Heart right ventricle (tissue), 16 donors: Measurements from ENCODE around the gene TECPR1. TPM values are rescaled to one million over a fixed set of nuclear protein-coding genes. Genes with fewer than 3 reads are reported as not detected.

ENCODE experiments used
- ATAC-seq, 8 donors: fragments of 200-7000 bp; cut with Tn5 transposase; one replicate each; pipeline ENCODE4 v1.9.1; 2020; ENCODE audit warnings: mild to moderate bottlenecking in 8 of 8, moderate library complexity in 8 of 8, moderate number of reproducible peaks in 1 of 8
- DNase-seq, 2 donors: peaks; one replicate each; pipeline ENCODE4 v3.0.0-alpha.2; 2020
- H3K27ac ChIP-seq, 10 donors: fragments of 200-600 bp; sonication (generic) in 2 of 10; one replicate each; pipeline versions ENCODE4 v1.5.0 to v1.8.0; 2020 to 2022; ENCODE audit warnings: mild to moderate bottlenecking in 3 of 10
- H3K27me3 ChIP-seq, 7 donors: fragments of 200-600 bp; one replicate each; pipeline ENCODE4 v1.8.0; 2021 to 2022; ENCODE audit warnings: mild to moderate bottlenecking in 2 of 7
- H3K36me3 ChIP-seq, 9 donors: fragments of 200-600 bp; sonication (generic) in 1 of 9; one replicate each; pipeline versions ENCODE4 v1.5.0 to v1.8.0; 2020 to 2022; ENCODE audit warnings: mild to moderate bottlenecking in 2 of 9
- H3K4me1 ChIP-seq, 9 donors: fragments of 200-600 bp; sonication (generic) in 1 of 9; one replicate each; pipeline versions ENCODE4 v1.5.0 to v1.8.0; 2020 to 2022; ENCODE audit warnings: mild to moderate bottlenecking in 4 of 9
- H3K4me3 ChIP-seq, 10 donors: fragments of 200-600 bp; sonication (generic) in 2 of 10; one replicate each; pipeline versions ENCODE4 v1.5.0 to v1.8.0; 2020 to 2022; ENCODE audit warnings: mild to moderate bottlenecking in 7 of 10, moderate library complexity in 2 of 10
- H3K9me3 ChIP-seq, 11 donors: fragments of 200-600 bp in 10 of 11; sonication (generic) in 2 of 11; one replicate each; pipeline versions ENCODE4 v1.5.0 to v1.8.0; 2013 to 2022; ENCODE audit warnings: mild to moderate bottlenecking in 2 of 11, control low read depth in 1 of 11, moderate library complexity in 1 of 11
- WGBS, 2 donors: extraction: QIAGEN DNeasy Blood & Tissue Kit; methylation state at CpG; one replicate each; pipeline ENCODE4 v1.1.7; 2013; ENCODE audit warnings: inconsistent platforms in 1 of 2; 5-methylcytosine and 5-hydroxymethylcytosine counted together
- intact Hi-C, 10 donors: fragments of 100-400 bp; cut with DNase I; formaldehyde crosslinking; loops; one replicate each; pipeline versions ENCODE4 v1.11.1 to v1.14.2; 2022
- polyA plus RNA-seq, 2 donors: library from polyadenylated mRNA; stranded (reverse); fragments of 200-250 nt; gene quantifications; one replicate each; pipeline ENCODE4 v1.2.3, GENCODE V29; 2013
- total RNA-seq, 10 donors: library from RNA; stranded (reverse); fragmentation: NEBNext Ultra II Directional in 3 of 10; extraction: Animal tissue kit (Norgen Biotek cat#: 25700) in 3 of 10; gene quantifications; one replicate each; pipeline versions ENCODE4 v1.2.1 to v1.2.4, GENCODE V29; 2021 to 2023
- TF ChIP-seq, protein P1 (sequence below), 9 donors: fragments of 200-600 bp; sonication (generic) in 2 of 9; IDR thresholded peaks; one replicate each; pipeline versions ENCODE4 v1.5.0 to v1.8.0; 2021 to 2022; ENCODE audit warnings: antibody characterized with exemption in 9 of 9, mild to moderate bottlenecking in 5 of 9, moderate library complexity in 1 of 9
- donor health status: Arrhythmogenic right ventricular cardiomyopathy.
- donor health status: ischemic (EF 13 %, LVEDD 7.1; RV severe dilation, severe dysfunction).
- donor health status: healthy with polysubstance abuse.
- donor health status: DM: no; HTN: yes; CAD: no.
- donor health status: DM: no; HTN: no; CAD: no.
- donor health status: ischemic (EF 25% LVEDD 6.9; RV normal size, moderate dysfunction).
- donor health status: ischemic (EF 25% LVEDD 5.7; RV mildly dilated, moderate dysfunction).
- donor health status: healthy.
- donor health status: DM: yes; HTN: yes; CAD: no.
- donor health status: Ischemic cardiomyopathy.
- donor health status: ischemic (EF 35%, LVEDD 5.7; RV mildly dilated, moderate dysfunction).
- donor health status: nonischemic (EF 11% LVEDD 7.7; RV severe dilation, severe dysfunction).
- donor health status: DM: yes; HTN: yes; CAD: no.
- donor health status: PGD.
- donor health status: ischemic (EF 29% LVEDD 5.4; RV normal size, mild dysfunction).
- donor health status: nonischemic (EF 23%, LVEDD 6.1; RV moderate dilation, normal function).

The TECPR1 gene
- total and polyA plus RNA-seq, 12 donors = 12.8 to 23.8 (median 15.4) TPM

GRCh38 chr7:98211676-98212531, 40.1 kb downstream of the TECPR1 start:
- DNase-seq (no peak), ATAC-seq (peak in 5 of 8 donors; percentile 4 to 31 (median 18))
- Histone ChIP-seq H3K36me3 (peaks cover 0 to 33% (median 9%) of the 10 kb centered on the region in 9 donors), H3K4me1 (peaks cover 0 to 10% (median 0%) of the 10 kb centered on the region in 9 donors), H3K9me3 (no peaks in the 10 kb centered on the region), H3K27me3 (peaks cover 0 to 10% (median 0%) of the 10 kb centered on the region in 7 donors), H3K27ac (no peak overlapping the region), H3K4me3 (peak overlapping the region in 6 of 10 donors; percentile 24 to 39 (median 38))
- intact Hi-C loops = no loop called here
- WGBS, 2 donors = 84 to 86% methylated on average over 48 to 49 of the region's 49 CpGs
- TF ChIP-seq, protein P1, sequence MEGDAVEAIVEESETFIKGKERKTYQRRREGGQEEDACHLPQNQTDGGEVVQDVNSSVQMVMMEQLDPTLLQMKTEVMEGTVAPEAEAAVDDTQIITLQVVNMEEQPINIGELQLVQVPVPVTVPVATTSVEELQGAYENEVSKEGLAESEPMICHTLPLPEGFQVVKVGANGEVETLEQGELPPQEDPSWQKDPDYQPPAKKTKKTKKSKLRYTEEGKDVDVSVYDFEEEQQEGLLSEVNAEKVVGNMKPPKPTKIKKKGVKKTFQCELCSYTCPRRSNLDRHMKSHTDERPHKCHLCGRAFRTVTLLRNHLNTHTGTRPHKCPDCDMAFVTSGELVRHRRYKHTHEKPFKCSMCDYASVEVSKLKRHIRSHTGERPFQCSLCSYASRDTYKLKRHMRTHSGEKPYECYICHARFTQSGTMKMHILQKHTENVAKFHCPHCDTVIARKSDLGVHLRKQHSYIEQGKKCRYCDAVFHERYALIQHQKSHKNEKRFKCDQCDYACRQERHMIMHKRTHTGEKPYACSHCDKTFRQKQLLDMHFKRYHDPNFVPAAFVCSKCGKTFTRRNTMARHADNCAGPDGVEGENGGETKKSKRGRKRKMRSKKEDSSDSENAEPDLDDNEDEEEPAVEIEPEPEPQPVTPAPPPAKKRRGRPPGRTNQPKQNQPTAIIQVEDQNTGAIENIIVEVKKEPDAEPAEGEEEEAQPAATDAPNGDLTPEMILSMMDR (IDR thresholded peaks at IDR 0.05) = no peak

DNA sequence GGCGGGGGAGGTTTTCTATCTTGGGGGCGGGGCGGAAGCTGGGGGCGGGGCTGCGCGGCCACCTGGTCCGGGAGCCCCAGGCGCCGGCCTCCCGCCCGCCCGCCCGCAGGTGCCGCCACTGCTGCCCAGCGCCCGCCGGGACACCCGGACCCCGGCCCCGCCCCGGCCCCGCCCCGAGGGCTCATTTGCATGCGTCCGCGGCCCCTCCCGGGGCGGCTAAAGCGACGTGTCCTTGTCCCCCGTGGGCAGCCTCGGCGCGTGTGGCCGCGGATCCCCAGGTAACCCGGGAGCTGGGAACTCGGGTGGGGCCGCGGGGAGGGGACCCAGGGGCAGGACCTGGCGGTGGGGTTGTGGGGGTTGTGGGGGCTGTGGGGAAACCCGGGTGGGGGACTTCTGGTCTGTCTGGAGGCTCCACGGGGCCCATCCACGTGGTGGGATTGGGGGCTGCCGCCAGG, 40.8 kb downstream of the TECPR1 start, which contains the start of gene BHLHA15:
Gene BHLHA15, plus strand, starts transcription at position 219 of the 455 bp plus-strand sequence. CDS start 871 bp downstream, outside the sequence.
- DNase-seq (no peak), ATAC-seq (peak in 3 of 8 donors; percentile 4 to 21 (median 15))
- intact Hi-C loops = no loop called here
- Histone ChIP-seq H3K4me1 (peaks cover 0 to 10% (median 0%) of the 10 kb centered on the region in 9 donors), H3K27ac (no peak within 1 kb of the TSS), H3K27me3 (peaks cover 0 to 10% (median 0%) of the 10 kb centered on the region in 7 donors), H3K9me3 (no peaks in the 10 kb centered on the region), H3K36me3 (peaks cover 0 to 35% (median 16%) of the 10 kb centered on the region in 9 donors), H3K4me3 (peak within 1 kb of the TSS in 7 of 10 donors; percentile 16 to 39 (median 37))
- TF ChIP-seq, protein P1 (IDR thresholded peaks at IDR 0.05) = no peak
- 5 to 8% methylated on average over 19 to 42 of the region's 45 CpGs for WGBS, 2 donors

GRCh38 chr7:98210513-98211220, 41.4 kb downstream of the TECPR1 start:
- DNase-seq (no peak), ATAC-seq (peak in 2 of 8 donors; percentile 18 to 25)
- Histone ChIP-seq H3K9me3 (no peaks in the 10 kb centered on the region), H3K4me3 (peak overlapping the region in 6 of 10 donors; percentile 13 to 38 (median 26)), H3K36me3 (peaks cover 0 to 35% (median 21%) of the 10 kb centered on the region in 9 donors), H3K27ac (no peak overlapping the region), H3K4me1 (peaks cover 0 to 10% (median 0%) of the 10 kb centered on the region in 9 donors), H3K27me3 (peaks cover 0 to 10% (median 0%) of the 10 kb centered on the region in 7 donors)
- intact Hi-C loops = no loop called here
- 3 to 4% methylated on average over 42 to 48 of the region's 49 CpGs for WGBS, 2 donors
- TF ChIP-seq, protein P1 (IDR thresholded peaks at IDR 0.05) = no peak
